BLaER1 treated with 17β-estradiol and CSF1 and Interleukin-3, amounts not matched to agents 10 nM and 100 nM (cell line): ENCODE data around the gene ENOSF1.
A peak's percentile ranks its signal among the peaks of the same experiment; 100 is the strongest.

Source experiments
- H3K27ac ChIP-seq, 11 experiments: shearing (Covaris generic); formaldehyde crosslinking; 2 replicates each; pipeline ENCODE4 v1.8.1; 2022
- H3K27me3 ChIP-seq, 11 experiments: shearing (Covaris generic); formaldehyde crosslinking; 2 replicates each; pipeline ENCODE4 v1.8.1; 2022
- H3K36me3 ChIP-seq, 11 experiments: shearing (Covaris generic); formaldehyde crosslinking; 2 replicates each; pipeline ENCODE4 v1.8.1; 2022
- H3K4me1 ChIP-seq, 10 experiments: shearing (Covaris generic); formaldehyde crosslinking; 2 replicates each; pipeline ENCODE4 v1.8.1; 2022
- H3K4me2 ChIP-seq, 11 experiments: shearing (Covaris generic); formaldehyde crosslinking; 2 replicates each; pipeline ENCODE4 v1.8.1; 2022
- H3K4me3 ChIP-seq, 10 experiments: shearing (Covaris generic); formaldehyde crosslinking; 2 replicates each; pipeline ENCODE4 v1.8.1; 2022
- H3K9ac ChIP-seq, 11 experiments: shearing (Covaris generic); formaldehyde crosslinking; 2 replicates each; pipeline ENCODE4 v1.8.1; 2022
- H3K9me3 ChIP-seq, 11 experiments: shearing (Covaris generic); formaldehyde crosslinking; replicated peaks in 1 of 11; 2 replicates each; pipeline ENCODE4 v1.8.1; 2022
- H4K20me1 ChIP-seq, 11 experiments: shearing (Covaris generic); formaldehyde crosslinking; 2 replicates each; pipeline ENCODE4 v1.8.1; 2022
- Cebpa-rat ChIP-seq, 11 experiments: shearing (Covaris generic); IDR thresholded peaks; 2 replicates each; pipeline ENCODE4 v1.8.1; 2022

The ENOSF1 gene

DNA sequence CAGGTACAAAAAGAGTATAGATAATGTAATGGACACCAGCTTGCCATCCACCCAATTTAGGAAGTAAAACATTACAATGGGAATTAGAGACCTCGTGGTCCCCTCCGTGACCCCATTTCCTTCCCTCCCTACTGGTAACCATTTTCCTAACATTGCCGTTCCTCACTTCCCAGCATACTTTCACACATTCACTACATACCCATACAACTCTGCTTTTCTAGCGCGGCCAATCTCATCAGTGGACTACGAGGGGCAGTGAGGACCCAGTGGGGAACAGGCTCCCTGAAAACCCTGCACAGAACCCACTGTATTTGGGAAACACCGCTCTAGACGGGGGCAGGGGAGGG is 1.1 kb downstream of the ENOSF1 start:
- H3K36me3 ChIP-seq = peaks cover 0 to 11% (median 0%) of the 10 kb centered on the region in 11 experiments; a peak in 4 of 22 replicates
- TF ChIP-seq Cebpa-rat (IDR thresholded peaks at IDR 0.05) = no peak
- H3K4me2 ChIP-seq = peak overlapping the region; percentile 71 to 94 (median 84)
- peak overlapping the region; percentile 61 to 75 (median 64) for H3K4me3 ChIP-seq
- H3K27me3 ChIP-seq = peaks cover 14 to 30% (median 24%) of the 10 kb centered on the region in 11 experiments; a peak in 21 of 22 replicates
- H4K20me1 ChIP-seq = no peaks in the 10 kb centered on the region; a peak in 1 of 22 replicates
- H3K27ac ChIP-seq = peak overlapping the region; percentile 53 to 79 (median 71); a peak in 21 of 22 replicates
- peaks cover 10 to 21% (median 16%) of the 10 kb centered on the region in 10 experiments; a peak in 17 of 20 replicates for H3K4me1 ChIP-seq
- H3K9ac ChIP-seq = peak overlapping the region; percentile 58 to 87 (median 79)
- H3K9me3 ChIP-seq = peaks cover 4 to 15% (median 11%) of the 10 kb centered on the region in 11 experiments; a peak in 20 of 22 replicates

DNA sequence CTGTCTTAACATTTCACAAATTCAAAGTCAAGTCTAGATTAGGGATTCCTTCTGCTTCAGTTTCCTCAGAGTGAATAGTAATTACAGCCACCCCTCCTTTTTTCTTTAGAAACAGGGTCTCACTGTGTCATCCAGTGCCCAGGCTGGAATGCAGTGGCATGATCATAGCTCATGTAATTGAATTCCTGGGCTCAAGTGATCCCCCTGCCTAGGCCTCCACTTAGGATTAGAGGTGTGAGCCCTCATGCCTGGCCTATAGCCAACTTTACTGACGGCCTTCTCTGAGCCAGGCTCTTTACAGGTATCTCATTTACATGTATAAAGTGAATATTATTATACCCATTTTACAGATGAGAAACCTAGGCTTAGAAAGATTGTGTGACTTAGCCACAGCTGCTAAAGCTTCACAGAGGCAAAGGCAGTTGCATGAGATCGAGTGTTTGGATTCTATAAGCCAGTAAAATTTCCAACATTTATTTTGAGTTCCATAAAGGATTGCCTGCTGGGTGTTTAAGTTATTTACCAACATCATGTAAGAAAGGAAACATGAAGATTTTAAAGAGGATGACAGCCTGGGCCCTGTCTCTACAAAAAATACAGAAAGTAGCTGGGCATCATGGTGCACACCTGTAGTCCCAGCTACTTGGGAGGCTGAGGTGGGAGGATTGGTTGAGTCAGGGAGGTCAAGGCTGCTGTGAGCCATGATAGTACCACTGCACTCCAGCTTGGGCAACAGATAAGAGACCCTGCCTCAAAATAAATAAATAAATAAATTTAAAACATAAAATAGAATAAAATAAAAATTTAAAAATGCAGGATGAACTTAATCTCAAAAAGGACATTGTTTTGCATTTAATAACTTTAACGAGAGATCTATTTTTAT is 1.8 kb downstream of the ENOSF1 start:
- Histone ChIP-seq H3K9ac (peak overlapping the region in 8 of 11 experiments; percentile 58 to 87 (median 79); a peak in 11 of 22 replicates), H3K27ac (peak overlapping the region in 6 of 11 experiments; percentile 53 to 79 (median 70); a peak in 7 of 22 replicates), H3K4me1 (peaks cover 10 to 21% (median 16%) of the 10 kb centered on the region in 10 experiments; a peak in 17 of 20 replicates)

GRCh38 chr18:709771-710170 is 2.7 kb downstream of the ENOSF1 start:
- Histone ChIP-seq H3K27me3 (peaks cover 14 to 30% (median 24%) of the 10 kb centered on the region in 11 experiments; a peak in 21 of 22 replicates), H3K9ac (no peak overlapping the region), H3K36me3 (peaks cover 0 to 11% (median 0%) of the 10 kb centered on the region in 11 experiments; a peak in 4 of 22 replicates), H3K4me3 (no peak overlapping the region), H3K27ac (no peak overlapping the region), H3K4me1 (peaks cover 10 to 21% (median 16%) of the 10 kb centered on the region in 10 experiments; a peak in 17 of 20 replicates), H4K20me1 (no peaks in the 10 kb centered on the region; a peak in 1 of 22 replicates), H3K9me3 (peaks cover 4 to 15% (median 11%) of the 10 kb centered on the region in 11 experiments; a peak in 20 of 22 replicates), H3K4me2 (no peak overlapping the region)
- TF ChIP-seq Cebpa-rat (IDR thresholded peaks at IDR 0.05) = no peak

More for the DNA sequence above, 1.8 kb downstream of the ENOSF1 start:
- Histone ChIP-seq H3K36me3 (peaks cover 0 to 11% (median 0%) of the 10 kb centered on the region in 11 experiments; a peak in 4 of 22 replicates), H4K20me1 (no peaks in the 10 kb centered on the region; a peak in 1 of 22 replicates), H3K4me2 (peak overlapping the region; percentile 71 to 94 (median 84); a peak in 21 of 22 replicates), H3K4me3 (peak overlapping the region; percentile 61 to 75 (median 64); a peak in 15 of 20 replicates), H3K27me3 (peaks cover 14 to 30% (median 24%) of the 10 kb centered on the region in 11 experiments; a peak in 21 of 22 replicates), H3K9me3 (peaks cover 4 to 15% (median 11%) of the 10 kb centered on the region in 11 experiments; a peak in 20 of 22 replicates)
- no peak for TF ChIP-seq Cebpa-rat (IDR thresholded peaks at IDR 0.05)

- H4K20me1 ChIP-seq = no peaks in the 10 kb centered on the region; a peak in 1 of 22 replicates
- H3K4me1 ChIP-seq = peaks cover 14 to 26% (median 19%) of the 10 kb centered on the region in 10 experiments; a peak in 19 of 20 replicates
These were observed 4.3 kb downstream of the ENOSF1 start for GRCh38 chr18:708096-708495.

DNA sequence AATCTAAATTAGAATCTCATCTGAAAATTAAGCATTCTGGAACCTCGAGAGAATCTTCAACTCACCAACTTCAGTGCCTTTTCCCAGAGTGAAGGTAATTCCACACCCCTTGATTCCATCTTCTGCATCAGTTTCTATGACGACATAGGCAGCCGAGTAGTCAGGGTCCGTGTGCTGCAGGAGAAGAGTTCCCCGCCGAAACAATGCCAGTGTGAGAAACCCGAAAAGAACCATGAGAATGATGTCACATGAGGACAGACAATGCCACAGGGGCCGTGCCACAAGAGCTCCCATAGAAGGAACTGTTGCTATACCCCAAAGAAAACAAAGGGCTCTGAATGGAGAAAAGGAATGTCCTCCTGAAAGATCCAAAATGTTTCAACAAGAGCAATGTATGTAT is 6.0 kb downstream of the ENOSF1 start:
- Histone ChIP-seq H3K4me1 (peaks cover 10 to 24% (median 16%) of the 10 kb centered on the region in 10 experiments; a peak in 19 of 20 replicates), H3K27ac (no peak overlapping the region), H3K4me2 (no peak overlapping the region), H3K9ac (no peak overlapping the region), H3K9me3 (peaks cover 0 to 4% (median 0%) of the 10 kb centered on the region in 11 experiments; a peak in 1 of 22 replicates), H4K20me1 (no peaks in the 10 kb centered on the region; a peak in 1 of 22 replicates), H3K4me3 (no peak overlapping the region), H3K27me3 (peaks cover 3 to 10% (median 7%) of the 10 kb centered on the region in 11 experiments; a peak in 21 of 22 replicates), H3K36me3 (peaks cover 0 to 11% (median 0%) of the 10 kb centered on the region in 11 experiments; a peak in 4 of 22 replicates)
- no peak for TF ChIP-seq Cebpa-rat (IDR thresholded peaks at IDR 0.05)

More at GRCh38 chr18:708096-708495, 4.3 kb downstream of the ENOSF1 start:
- Histone ChIP-seq H3K36me3 (peaks cover 0 to 11% (median 0%) of the 10 kb centered on the region in 11 experiments; a peak in 4 of 22 replicates), H3K4me2 (peak overlapping the region in 1 of 11 experiments; percentile 24; a peak in 2 of 22 replicates), H3K9ac (no peak overlapping the region), H3K9me3 (peaks cover 4 to 10% (median 6%) of the 10 kb centered on the region in 11 experiments; a peak in 20 of 22 replicates), H3K27me3 (peaks cover 14 to 27% (median 24%) of the 10 kb centered on the region in 11 experiments; a peak in 21 of 22 replicates), H3K27ac (no peak overlapping the region), H3K4me3 (no peak overlapping the region)
- no peak for TF ChIP-seq Cebpa-rat (IDR thresholded peaks at IDR 0.05)

- TF ChIP-seq Cebpa-rat (IDR thresholded peaks at IDR 0.05) = no peak
These were observed 9.0 kb downstream of the ENOSF1 start for GRCh38 chr18:703213-703967.

DNA sequence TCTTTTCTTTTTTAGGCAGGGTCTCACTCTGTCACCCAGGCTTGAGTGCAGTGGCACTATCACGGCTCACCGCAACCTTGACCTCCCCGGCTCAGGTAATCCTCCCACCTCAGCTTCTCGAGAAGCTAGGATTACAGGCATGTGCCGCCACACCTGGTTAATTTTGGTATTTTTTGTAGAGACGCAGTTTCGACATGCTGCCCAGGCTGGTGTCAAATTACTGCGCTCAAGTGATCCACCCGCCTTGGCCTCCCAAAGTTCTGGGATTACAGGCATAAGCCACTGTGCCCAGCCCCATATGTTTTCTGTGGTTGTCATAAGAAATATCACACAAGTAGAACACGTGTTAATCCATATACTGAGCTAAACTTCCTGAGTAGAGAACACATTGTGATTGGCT is 14.6 kb downstream of the ENOSF1 start:
- peaks cover 0 to 2% (median 0%) of the 10 kb centered on the region in 10 experiments; a peak in 6 of 20 replicates for H3K4me1 ChIP-seq
- H4K20me1 ChIP-seq = no peaks in the 10 kb centered on the region
- no peaks in the 10 kb centered on the region for H3K9me3 ChIP-seq
- H3K4me3 ChIP-seq = no peak overlapping the region
- H3K27ac ChIP-seq = no peak overlapping the region
- peaks cover 0 to 33% (median 6%) of the 10 kb centered on the region in 11 experiments; a peak in 12 of 22 replicates for H3K36me3 ChIP-seq
- no peak for TF ChIP-seq Cebpa-rat (IDR thresholded peaks at IDR 0.05)
- H3K27me3 ChIP-seq = no peaks in the 10 kb centered on the region
- no peak overlapping the region for H3K4me2 ChIP-seq
- no peak overlapping the region for H3K9ac ChIP-seq

More at GRCh38 chr18:703213-703967, 9.0 kb downstream of the ENOSF1 start:
- no peak overlapping the region for H3K4me3 ChIP-seq
- no peak overlapping the region for H3K9ac ChIP-seq
- peak overlapping the region in 1 of 11 experiments; percentile 12; a peak in 1 of 22 replicates for H3K27ac ChIP-seq
- H3K4me1 ChIP-seq = peaks cover 3 to 15% (median 4%) of the 10 kb centered on the region in 10 experiments; a peak in 11 of 20 replicates
- H3K4me2 ChIP-seq = peak overlapping the region in 2 of 11 experiments; percentile 16 to 45; a peak in 3 of 22 replicates
- H3K9me3 ChIP-seq = peaks cover 0 to under 1% (median 0%) of the 10 kb centered on the region in 11 experiments; a peak in 1 of 22 replicates
- H3K36me3 ChIP-seq = peaks cover 0 to 14% (median 0%) of the 10 kb centered on the region in 11 experiments; a peak in 3 of 22 replicates
- no peaks in the 10 kb centered on the region for H3K27me3 ChIP-seq
- H4K20me1 ChIP-seq = no peaks in the 10 kb centered on the region; a peak in 1 of 22 replicates

DNA sequence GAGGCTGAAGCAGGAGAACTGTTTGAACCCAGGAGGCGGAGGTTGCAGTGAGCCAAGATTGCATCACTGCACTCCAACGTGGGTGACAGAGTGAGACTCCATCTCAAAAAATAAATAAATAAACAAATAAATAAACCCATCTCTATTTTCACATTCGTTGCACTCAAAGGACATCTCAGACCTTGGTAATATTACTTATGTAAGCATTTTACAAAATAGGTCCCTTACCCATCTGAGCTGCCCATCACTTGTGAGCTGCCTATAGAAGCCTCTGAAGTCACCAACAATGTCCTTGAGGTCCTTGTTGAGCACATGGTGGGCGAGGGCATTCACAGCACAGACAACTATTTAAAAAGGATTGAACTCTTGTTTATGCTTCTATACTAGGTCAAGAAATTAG is 15.4 kb downstream of the ENOSF1 start:
- Histone ChIP-seq H3K9me3 (no peaks in the 10 kb centered on the region), H3K27me3 (no peaks in the 10 kb centered on the region), H3K9ac (no peak overlapping the region), H3K27ac (no peak overlapping the region), H3K4me3 (no peak overlapping the region), H3K4me1 (no peaks in the 10 kb centered on the region), H4K20me1 (no peaks in the 10 kb centered on the region), H3K4me2 (no peak overlapping the region), H3K36me3 (peaks cover 0 to 40% (median 6%) of the 10 kb centered on the region in 11 experiments; a peak in 12 of 22 replicates)
- TF ChIP-seq Cebpa-rat (IDR thresholded peaks at IDR 0.05) = no peak
